ENCODE data around the gene SSTR1.

Gene SSTR1

GRCh38 chr14:38238332-38238731 is 30.6 kb downstream of the SSTR1 start:
- DNase-seq (ENCODE audit: low read depth), result peak; percentile 66

- peak; percentile 59 for DNase-seq (ENCODE audit: low read depth)
Measured at GRCh38 chr14:38238878-38239277, 31.2 kb downstream of the SSTR1 start.

- peak; percentile 8 for DNase-seq (ENCODE audit: low read depth)
Measured at GRCh38 chr14:38243696-38244240, 36.1 kb downstream of the SSTR1 start.

GRCh38 chr14:38248321-38249028 is 40.8 kb downstream of the SSTR1 start:
- peak; percentile 22 for DNase-seq (ENCODE audit: low read depth)

GRCh38 chr14:38250331-38250730 is 42.6 kb downstream of the SSTR1 start:
- peak; percentile 55 for DNase-seq (ENCODE audit: low read depth)

GRCh38 chr14:38252066-38252710 is 44.5 kb downstream of the SSTR1 start:
- no peak for DNase-seq (ENCODE audit: low read depth)

GRCh38 chr14:38253676-38254075 is 46.0 kb downstream of the SSTR1 start:
- DNase-seq (ENCODE audit: low read depth), result no peak

GRCh38 chr14:38254571-38255407 is 47.1 kb downstream of the SSTR1 start:
- DNase-seq (ENCODE audit: low read depth), result no peak

GRCh38 chr14:38255408-38255672 is 47.6 kb downstream of the SSTR1 start:
- no peak for DNase-seq (ENCODE audit: low read depth)

- peak; percentile 12 for DNase-seq (ENCODE audit: low read depth)
Measured at GRCh38 chr14:38255673-38256532, 48.2 kb downstream of the SSTR1 start, which contains the start of gene CLEC14A. CLEC14A (minus strand) TSS chr14:38256093; CDS start chr14:38256022, 71 bp downstream.

GRCh38 chr14:38256533-38256840 is 48.8 kb downstream of the SSTR1 start:
- DNase-seq (ENCODE audit: low read depth), result no peak

GRCh38 chr14:38257507-38257906 is 49.8 kb downstream of the SSTR1 start:
- DNase-seq (ENCODE audit: low read depth), result peak; percentile 10

GRCh38 chr14:38261620-38262019 is 53.9 kb downstream of the SSTR1 start:
- no peak for DNase-seq (ENCODE audit: low read depth)
